ENCODE data around the gene MAML3.
A peak's percentile ranks its signal among the peaks of the same experiment; 100 is the strongest.

Gene MAML3

DNA sequence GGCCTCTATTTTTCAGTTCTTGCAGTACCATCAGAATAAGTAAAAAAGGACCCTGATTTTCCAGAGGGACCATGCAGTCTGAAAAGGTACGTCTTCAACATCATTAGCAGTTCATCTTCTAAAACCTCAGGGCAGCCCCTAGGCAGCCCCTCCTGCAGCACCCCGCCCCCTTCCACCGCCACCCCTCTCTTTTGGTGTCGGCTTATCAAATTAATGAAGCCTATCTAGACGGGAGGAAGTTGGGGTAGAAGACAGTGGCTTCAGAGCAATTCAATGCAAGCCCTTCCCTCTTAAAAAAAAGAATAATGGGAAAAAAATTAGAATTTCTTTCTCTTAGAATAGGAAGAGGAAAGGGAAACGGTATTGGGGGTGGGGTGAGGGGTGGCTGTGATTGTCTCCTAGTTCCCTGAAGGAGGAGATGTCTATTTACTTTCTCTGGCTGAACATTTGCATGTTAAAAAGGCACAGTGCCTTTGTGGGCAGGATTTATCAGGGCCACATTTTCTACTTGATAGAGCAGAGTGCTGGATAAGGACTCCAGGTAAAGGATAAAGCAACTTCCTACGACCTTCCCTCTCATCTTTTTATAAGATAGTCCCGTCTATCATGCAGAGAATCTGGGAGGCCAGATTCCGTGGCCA, 329.0 kb downstream of the MAML3 start:
- H3K4me3 ChIP-seq: no peak overlapping the region
- no peaks in the 10 kb centered on the region for H3K36me3 ChIP-seq (replicated peaks)
- H3K27me3 ChIP-seq (ENCODE audit: low read depth): no peaks in the 10 kb centered on the region
- H3K4me1 ChIP-seq: peaks cover 14% of the 10 kb centered on the region
- DNase-seq (ENCODE audit: low spot score in 2 of 2): peak; percentile 60 to 66
- no peaks in the 10 kb centered on the region for H3K9me3 ChIP-seq
- in situ Hi-C loops (cut with MboI; ENCODE audit: low sequenced_read_pairs): no loop called here

- H3K27me3 ChIP-seq (ENCODE audit: low read depth): no peaks in the 10 kb centered on the region
- H3K9me3 ChIP-seq: no peaks in the 10 kb centered on the region
- H3K4me3 ChIP-seq: no peak overlapping the region
- in situ Hi-C loops (cut with MboI; ENCODE audit: low sequenced_read_pairs): no loop called here
- H3K36me3 ChIP-seq (replicated peaks): no peaks in the 10 kb centered on the region
- H3K4me1 ChIP-seq: peaks cover 14% of the 10 kb centered on the region
- DNase-seq (ENCODE audit: low spot score in 2 of 2): no peak
Measured at GRCh38 chr4:139823746-139824145, 330.2 kb downstream of the MAML3 start.

- no peak overlapping the region for H3K4me3 ChIP-seq
- H3K9me3 ChIP-seq: no peaks in the 10 kb centered on the region
- peaks cover 14% of the 10 kb centered on the region for H3K4me1 ChIP-seq
- in situ Hi-C loops (cut with MboI; ENCODE audit: low sequenced_read_pairs): no loop called here
- no peaks in the 10 kb centered on the region for H3K36me3 ChIP-seq (replicated peaks)
- DNase-seq (ENCODE audit: low spot score in 2 of 2): no peak
- H3K27me3 ChIP-seq (ENCODE audit: low read depth): no peaks in the 10 kb centered on the region
Measured at GRCh38 chr4:139823345-139823744, 330.6 kb downstream of the MAML3 start.

- Histone ChIP-seq H3K27me3 (ENCODE audit: low read depth) (no peaks in the 10 kb centered on the region), H3K4me1 (peaks cover 14% of the 10 kb centered on the region), H3K9me3 (no peaks in the 10 kb centered on the region), H3K36me3 (replicated peaks) (no peaks in the 10 kb centered on the region), H3K4me3 (no peak overlapping the region)
- DNase-seq (ENCODE audit: low spot score in 2 of 2): no peak
- in situ Hi-C loops (cut with MboI; ENCODE audit: low sequenced_read_pairs): no loop called here
Measured at GRCh38 chr4:139822391-139822790, 331.6 kb downstream of the MAML3 start.

DNA sequence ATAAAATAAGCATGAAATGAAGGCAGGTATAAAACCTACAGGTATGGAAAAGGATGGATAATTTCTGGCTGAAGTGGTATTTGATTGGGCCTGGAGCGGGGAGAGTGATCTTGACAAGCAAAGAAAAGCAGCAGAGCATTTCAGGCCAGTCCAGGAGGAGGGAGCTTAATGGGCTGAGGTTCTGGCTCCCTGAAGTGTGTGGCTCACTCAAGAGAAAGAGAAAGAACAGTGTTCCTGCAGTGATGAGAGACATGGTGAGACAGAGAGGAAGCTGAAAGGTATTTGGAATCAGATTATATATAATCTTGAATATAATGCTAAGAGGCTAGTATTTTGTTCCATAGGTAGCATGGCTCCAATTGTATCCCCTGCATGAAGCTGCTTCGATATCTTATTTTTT, 334.9 kb downstream of the MAML3 start:
- no peak for DNase-seq (ENCODE audit: low spot score in 2 of 2)

DNA sequence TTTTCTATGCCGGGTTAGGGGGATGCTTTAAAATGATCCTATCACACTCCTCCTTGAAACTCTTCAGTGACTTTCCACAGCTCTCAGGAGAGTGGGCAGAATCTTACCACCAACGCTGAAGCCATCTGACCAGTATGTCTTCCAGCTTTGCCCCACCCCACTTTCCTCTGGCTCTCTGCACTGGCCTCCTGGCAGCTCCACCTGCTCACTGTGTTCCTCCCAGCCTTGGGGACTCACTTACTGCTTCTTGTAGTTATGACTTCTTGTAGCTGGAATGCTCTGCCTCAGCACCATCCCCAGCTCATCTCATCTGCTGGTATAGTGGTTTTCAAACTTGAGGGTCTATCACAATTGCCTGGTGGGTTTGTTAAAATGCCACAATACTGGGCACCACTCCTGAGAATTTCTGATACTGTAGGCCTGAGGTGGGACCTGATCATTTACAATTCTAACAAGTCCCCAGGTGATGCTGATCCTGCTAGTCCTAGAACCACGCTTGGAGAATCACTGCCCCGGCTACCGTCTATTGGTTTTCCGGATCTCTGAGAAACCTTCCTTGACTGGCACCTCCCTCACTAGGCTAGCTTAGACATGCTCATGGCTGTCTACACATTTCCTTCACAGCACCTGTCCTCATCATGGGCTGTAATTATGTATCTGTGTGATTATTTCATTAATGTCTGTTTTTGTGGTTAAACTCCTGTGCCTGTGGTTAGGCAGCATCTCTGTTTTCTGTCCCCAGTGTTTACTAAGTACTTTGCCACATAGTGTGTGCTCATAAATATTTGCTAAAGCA, 336.1 kb downstream of the MAML3 start:
- Histone ChIP-seq H3K27me3 (ENCODE audit: low read depth) (no peaks in the 10 kb centered on the region), H3K9me3 (no peaks in the 10 kb centered on the region), H3K36me3 (replicated peaks) (no peaks in the 10 kb centered on the region), H3K4me1 (peaks cover 21% of the 10 kb centered on the region), H3K4me3 (no peak overlapping the region)
- in situ Hi-C loops (cut with MboI; ENCODE audit: low sequenced_read_pairs): no loop called here
- DNase-seq (ENCODE audit: low spot score in 2 of 2): no peak

More for the DNA sequence above, 334.9 kb downstream of the MAML3 start:
- peaks cover 21% of the 10 kb centered on the region for H3K4me1 ChIP-seq
- in situ Hi-C loops (cut with MboI; ENCODE audit: low sequenced_read_pairs): no loop called here
- no peaks in the 10 kb centered on the region for H3K27me3 ChIP-seq (ENCODE audit: low read depth)
- H3K4me3 ChIP-seq: no peak overlapping the region
- no peaks in the 10 kb centered on the region for H3K36me3 ChIP-seq (replicated peaks)
- H3K9me3 ChIP-seq: no peaks in the 10 kb centered on the region

DNA sequence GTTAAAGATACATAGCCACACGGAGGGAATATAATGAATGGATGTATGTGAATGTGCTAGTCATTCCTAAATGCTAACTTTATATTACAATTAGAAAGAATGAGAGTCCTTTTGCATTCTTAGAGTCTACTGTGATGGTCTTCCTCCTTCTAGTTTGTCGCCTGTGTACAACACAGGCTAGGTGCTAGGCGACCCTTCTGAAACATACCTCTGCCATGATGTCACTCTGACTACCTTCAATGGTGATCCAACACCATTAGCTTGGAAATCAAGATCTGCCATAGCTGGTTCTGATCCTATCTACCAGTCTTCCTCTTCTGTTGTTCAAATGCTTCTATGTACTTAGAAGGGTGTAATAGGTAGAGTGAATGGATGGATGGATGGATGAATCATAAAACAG, 337.1 kb downstream of the MAML3 start:
- H3K4me3 ChIP-seq: no peak overlapping the region
- DNase-seq (ENCODE audit: low spot score in 2 of 2): no peak
- H3K9me3 ChIP-seq: no peaks in the 10 kb centered on the region
- H3K27me3 ChIP-seq (ENCODE audit: low read depth): no peaks in the 10 kb centered on the region
- H3K4me1 ChIP-seq: peaks cover 21% of the 10 kb centered on the region
- H3K36me3 ChIP-seq (replicated peaks): no peaks in the 10 kb centered on the region
- in situ Hi-C loops (cut with MboI; ENCODE audit: low sequenced_read_pairs): no loop called here

DNA sequence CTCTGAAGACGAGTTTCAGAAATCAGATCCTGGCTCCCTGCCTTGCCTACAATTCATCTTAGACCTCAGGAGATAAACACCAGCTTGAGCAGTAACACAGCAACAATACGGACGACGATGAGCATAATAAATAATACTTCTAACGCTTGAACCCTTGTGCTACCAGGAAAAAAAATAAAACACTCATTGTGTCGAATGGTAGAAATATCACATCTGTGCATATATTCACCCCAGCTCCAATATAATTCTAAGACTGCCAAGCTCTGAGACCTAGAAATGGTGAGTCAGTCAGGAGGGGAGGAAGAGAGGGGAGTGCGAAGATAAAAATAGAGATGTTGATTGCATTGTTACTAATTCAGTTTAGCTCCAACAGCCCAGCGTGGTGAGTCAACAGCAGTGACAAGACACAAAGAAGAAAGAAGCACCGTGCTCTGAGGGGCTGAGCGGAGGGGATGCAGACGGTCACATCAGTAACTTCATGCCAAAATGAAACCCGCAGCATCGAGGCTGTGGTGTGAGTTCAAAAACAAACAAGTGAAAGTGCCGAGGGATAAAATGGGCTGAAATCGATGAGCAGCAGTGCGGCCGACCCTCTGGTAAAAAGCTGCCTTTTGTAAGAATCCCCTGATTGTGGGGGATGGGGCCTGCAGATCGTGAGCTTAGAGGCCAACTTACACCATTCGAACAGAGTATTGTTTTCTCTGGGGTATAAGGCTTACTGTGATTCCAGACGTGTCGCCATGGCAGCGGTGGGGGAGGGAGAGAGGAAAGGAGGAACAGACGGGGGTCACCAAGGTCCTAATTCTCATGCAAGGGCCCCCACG, 338.0 kb downstream of the MAML3 start:
- Histone ChIP-seq H3K4me3 (no peak overlapping the region), H3K4me1 (peaks cover 21% of the 10 kb centered on the region), H3K36me3 (replicated peaks) (no peaks in the 10 kb centered on the region), H3K27me3 (ENCODE audit: low read depth) (no peaks in the 10 kb centered on the region), H3K9me3 (no peaks in the 10 kb centered on the region)
- DNase-seq (ENCODE audit: low spot score in 2 of 2): peak in 1 of 2 experiments; percentile 57
- in situ Hi-C loops (cut with MboI; ENCODE audit: low sequenced_read_pairs): no loop called here

GRCh38 chr4:139814323-139815015, 339.5 kb downstream of the MAML3 start:
- Histone ChIP-seq H3K9me3 (peaks cover 4% of the 10 kb centered on the region; the same call in 1 of the 2 replicates), H3K4me1 (peaks cover 26% of the 10 kb centered on the region), H3K36me3 (replicated peaks) (no peaks in the 10 kb centered on the region), H3K4me3 (no peak overlapping the region), H3K27me3 (ENCODE audit: low read depth) (no peaks in the 10 kb centered on the region)
- in situ Hi-C loops (cut with MboI; ENCODE audit: low sequenced_read_pairs): no loop called here
- DNase-seq (ENCODE audit: low spot score in 2 of 2): peak in 1 of 2 experiments; percentile 14

- DNase-seq (ENCODE audit: low spot score in 2 of 2): no peak
- peaks cover 30% of the 10 kb centered on the region for H3K4me1 ChIP-seq
- in situ Hi-C loops (cut with MboI; ENCODE audit: low sequenced_read_pairs): no loop called here
- peaks cover 4% of the 10 kb centered on the region; the same call in 1 of the 2 replicates for H3K9me3 ChIP-seq
- no peak overlapping the region for H3K4me3 ChIP-seq
- no peaks in the 10 kb centered on the region for H3K36me3 ChIP-seq (replicated peaks)
- no peaks in the 10 kb centered on the region for H3K27me3 ChIP-seq (ENCODE audit: low read depth)
Measured at GRCh38 chr4:139813881-139814280, 340.1 kb downstream of the MAML3 start.

DNA sequence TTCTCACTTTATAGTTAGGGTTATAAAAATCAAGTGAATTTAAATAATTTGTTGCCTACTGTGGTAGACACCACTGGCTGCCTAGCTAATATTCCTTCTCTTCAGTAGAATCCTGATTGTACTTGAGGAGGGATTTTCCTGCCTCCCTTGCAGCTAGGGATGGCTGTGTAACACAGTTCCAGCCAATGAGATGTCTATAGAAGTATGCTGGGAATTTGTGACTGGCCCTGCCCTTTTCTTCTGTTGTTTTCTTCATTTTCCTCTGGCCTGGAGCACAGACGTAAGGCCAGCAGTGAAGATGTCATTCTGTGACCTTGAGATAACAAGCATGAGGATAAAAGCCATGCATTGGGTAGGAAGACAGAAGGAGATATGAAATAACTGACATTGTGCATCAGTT, 343.3 kb downstream of the MAML3 start:
- Histone ChIP-seq H3K27me3 (ENCODE audit: low read depth) (no peaks in the 10 kb centered on the region), H3K4me1 (peaks cover 34% of the 10 kb centered on the region), H3K9me3 (peaks cover 4% of the 10 kb centered on the region; the same call in 1 of the 2 replicates), H3K4me3 (no peak overlapping the region), H3K36me3 (replicated peaks) (no peaks in the 10 kb centered on the region)
- in situ Hi-C loops (cut with MboI; ENCODE audit: low sequenced_read_pairs): no loop called here
- DNase-seq (ENCODE audit: low spot score in 2 of 2): no peak

DNA sequence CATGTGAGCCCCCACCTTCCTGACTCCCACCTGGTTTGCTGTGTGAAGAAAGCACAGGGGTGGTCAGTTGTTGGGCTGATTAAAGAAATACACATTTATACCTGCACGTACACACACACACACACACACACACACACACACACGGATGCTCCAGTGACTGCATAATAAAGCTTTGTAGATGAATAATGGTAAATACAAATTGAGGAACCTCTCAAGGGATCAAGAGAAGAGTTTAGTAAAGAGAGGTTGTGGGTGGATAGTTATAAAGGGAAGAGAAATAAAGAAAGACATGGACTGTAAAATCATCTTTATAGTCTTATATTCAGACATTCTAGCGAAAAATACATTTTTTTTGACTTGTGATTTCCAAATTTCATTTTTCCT, 344.2 kb downstream of the MAML3 start:
- DNase-seq (ENCODE audit: low spot score in 2 of 2): no peak
- peaks cover 25% of the 10 kb centered on the region for H3K4me1 ChIP-seq
- no peaks in the 10 kb centered on the region for H3K36me3 ChIP-seq (replicated peaks)
- no peak overlapping the region for H3K4me3 ChIP-seq
- peaks cover 4% of the 10 kb centered on the region; the same call in 1 of the 2 replicates for H3K9me3 ChIP-seq
- no peaks in the 10 kb centered on the region for H3K27me3 ChIP-seq (ENCODE audit: low read depth)
- in situ Hi-C loops (cut with MboI; ENCODE audit: low sequenced_read_pairs): no loop called here
